ENCODE measurements around the gene RFX3.

RFX3 gene

DNA sequence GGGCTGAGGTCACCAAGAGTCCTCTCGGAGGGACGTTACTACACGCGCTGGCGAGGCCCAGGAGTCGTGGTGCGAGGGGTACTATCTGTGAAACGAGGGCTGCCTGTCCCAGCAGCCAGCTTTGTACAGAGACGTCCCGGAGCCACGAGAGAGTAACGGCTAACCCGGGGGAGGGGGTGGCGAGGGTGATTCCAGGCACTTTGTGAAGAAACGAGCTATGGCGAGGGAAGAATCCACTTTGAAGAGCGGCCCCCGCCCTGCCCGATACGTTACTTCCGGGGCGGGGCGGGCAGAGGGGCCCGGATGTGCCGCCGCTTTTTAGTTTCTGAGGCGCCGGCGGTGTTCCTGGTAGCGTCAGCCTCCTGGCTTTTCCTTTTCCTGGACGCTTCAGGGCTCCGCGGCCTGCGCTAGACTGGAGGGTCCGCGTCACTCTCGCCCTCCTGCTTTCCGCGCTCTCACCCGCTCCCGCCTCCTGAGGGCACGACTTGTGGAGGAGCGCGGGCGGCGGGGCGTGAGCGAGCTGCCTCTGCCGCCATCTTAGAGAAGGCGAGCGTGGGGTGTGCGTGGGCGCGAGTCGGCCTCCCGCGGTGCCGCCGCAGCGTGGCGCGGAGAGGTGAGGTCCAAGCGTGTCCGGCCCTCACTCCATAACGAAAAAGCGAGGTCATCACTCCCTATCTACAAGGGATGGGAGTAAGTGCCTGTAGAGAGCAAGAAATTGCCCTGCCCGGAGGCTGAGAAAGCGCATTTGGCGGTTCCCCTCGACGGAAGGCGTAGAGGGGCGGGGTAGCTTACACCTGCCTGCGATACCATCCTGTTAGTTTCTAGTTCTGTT is 580 bp upstream of the RFX3 start:
- DNase-seq (ENCODE audit: low read depth, low spot score), result peak; percentile 31
- peak overlapping the region; percentile 97 for H3K4me3 ChIP-seq (ENCODE audit: low read depth, low read length)
- TF ChIP-seq CTCF (IDR thresholded peaks at IDR 0.05; ENCODE audit: insufficient read depth, low read length, missing control alignments), result no peak
- POLR2A ChIA-PET, result interaction anchor here (0.6 to 1.6 kb wide), 8 partner anchors 29 to 847 kb away, joined by 3 to 5 read pairs (median 3); no protein-coding TSS in a partner anchor
- CTCF ChIA-PET, result interaction anchor here (1.1 to 1.3 kb wide), 3 partner anchors 285 to 842 kb away, joined by 3 to 5 read pairs (median 4); no protein-coding TSS in a partner anchor

- POLR2A ChIA-PET, result no interaction called here
- no peak for DNase-seq (ENCODE audit: low read depth, low spot score)
- peak overlapping the region; percentile 97 for H3K4me3 ChIP-seq (ENCODE audit: low read depth, low read length)
- no peak for TF ChIP-seq CTCF (IDR thresholded peaks at IDR 0.05; ENCODE audit: insufficient read depth, low read length, missing control alignments)
- CTCF ChIA-PET, result interaction anchor here (0.6 kb wide), 1 partner anchor 66 kb away, joined by 3 read pairs; no protein-coding TSS in a partner anchor
Measured at GRCh38 chr9:3525096-3525835, 535 bp downstream of the RFX3 start.

- POLR2A ChIA-PET, result no interaction called here
- TF ChIP-seq CTCF (IDR thresholded peaks at IDR 0.05; ENCODE audit: insufficient read depth, low read length, missing control alignments), result no peak
- no peak for DNase-seq (ENCODE audit: low read depth, low spot score)
- no peak overlapping the region for H3K4me3 ChIP-seq (ENCODE audit: low read depth, low read length)
- CTCF ChIA-PET, result no interaction called here
Measured at GRCh38 chr9:3521966-3522365, 3.8 kb downstream of the RFX3 start.

DNA sequence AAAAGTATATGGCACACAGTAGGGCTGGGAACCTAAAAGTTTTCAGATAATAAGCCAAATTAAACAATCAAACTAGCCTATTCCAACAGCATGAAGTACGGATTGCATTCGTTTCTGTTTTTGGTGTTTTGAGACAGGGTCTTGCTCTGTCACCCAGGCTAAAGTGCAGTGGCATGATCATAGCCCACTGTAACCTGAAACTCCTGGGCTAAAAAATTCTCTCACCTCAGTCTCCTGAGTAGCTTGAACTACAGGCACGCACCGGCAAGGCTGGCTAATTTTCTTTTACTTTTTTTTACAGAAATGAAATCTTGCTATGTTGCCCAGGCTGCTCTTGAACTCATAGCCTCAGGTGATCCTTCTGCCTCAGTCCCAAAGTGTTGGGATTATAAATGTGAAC is 5.2 kb downstream of the RFX3 start:
- ChIA-PET CTCF (interaction anchor here (1.3 kb wide), 1 partner anchor 53 kb away, joined by 3 read pairs; no protein-coding TSS in a partner anchor), POLR2A (no interaction called here)
- no peak overlapping the region for H3K4me3 ChIP-seq (ENCODE audit: low read depth, low read length)
- no peak for TF ChIP-seq CTCF (IDR thresholded peaks at IDR 0.05; ENCODE audit: insufficient read depth, low read length, missing control alignments)
- no peak for DNase-seq (ENCODE audit: low read depth, low spot score)

DNA sequence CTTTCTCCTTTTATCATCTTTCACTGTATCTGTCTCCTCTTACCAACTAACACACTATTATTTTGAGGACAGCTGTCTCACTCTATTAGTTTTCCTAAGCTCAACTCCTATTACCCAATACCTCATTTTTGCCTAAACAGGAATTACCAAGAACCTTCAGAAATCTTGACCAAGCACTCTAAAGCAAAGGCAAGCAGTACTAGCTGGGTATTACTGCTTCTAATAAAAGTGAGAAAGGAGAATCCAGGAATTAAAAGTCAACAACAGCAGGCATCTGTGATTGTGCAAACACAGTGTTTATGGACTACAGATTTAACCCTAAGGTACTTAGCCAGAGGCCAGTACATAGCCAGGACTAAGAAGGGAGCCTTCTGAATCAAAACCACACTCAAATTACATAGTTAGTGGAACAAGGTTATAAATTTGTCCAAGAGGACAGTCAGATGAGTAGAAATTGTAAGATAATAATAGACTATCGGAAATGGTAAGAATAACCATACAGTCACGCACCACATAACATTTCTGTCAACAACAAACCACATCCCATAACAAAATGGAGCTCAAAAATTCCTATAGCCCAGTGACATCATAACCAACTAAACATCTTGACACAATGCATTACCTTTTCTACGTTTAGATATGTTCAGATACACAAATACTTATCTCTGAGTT is 8.3 kb downstream of the RFX3 start:
- POLR2A ChIA-PET, result no interaction called here
- no peak overlapping the region for H3K4me3 ChIP-seq (ENCODE audit: low read depth, low read length)
- no peak for DNase-seq (ENCODE audit: low read depth, low spot score)
- CTCF ChIA-PET, result no interaction called here
- TF ChIP-seq CTCF (IDR thresholded peaks at IDR 0.05; ENCODE audit: insufficient read depth, low read length, missing control alignments), result no peak
